K562 (cell line): ENCODE measurements around the gene DGKE. TPM values are rescaled to one million over a fixed set of nuclear protein-coding genes. Genes with fewer than 3 reads are reported as not detected.

ENCODE experiments used
- CBX1 ChIP-seq: sonication (generic); IDR thresholded peaks from 2 replicates; pipeline ENCODE4 v1.6.1; 2016; ENCODE audit warnings: antibody characterized with exemption, low read depth, mild to moderate bottlenecking
- CBX5 ChIP-seq: IDR thresholded peaks from 2 replicates; pipeline ENCODE4 v1.6.1; 2014; ENCODE audit warnings: low read depth, borderline replicate concordance
- CC2D1A ChIP-seq: fragments of 450-650 bp; IDR thresholded peaks from 2 replicates; pipeline ENCODE4 v1.6.1; 2017; ENCODE audit warnings: mild to moderate bottlenecking
- DMBX1 ChIP-seq: fragments of 250-450 bp; sonication (Bioruptor Pico); IDR thresholded peaks from 2 replicates; pipeline ENCODE4 v1.8.0; 2022; ENCODE audit warnings: inconsistent platforms, mild to moderate bottlenecking, moderate library complexity, borderline replicate concordance
- ESRRA ChIP-seq: fragments of 450-650 bp; IDR thresholded peaks from 2 replicates; pipeline ENCODE4 v1.6.1; 2014; ENCODE audit warnings: low read depth, mild to moderate bottlenecking, moderate library complexity, borderline replicate concordance
- HMG20A ChIP-seq: fragments of 450-650 bp; formaldehyde crosslinking; conservative IDR thresholded peaks from 2 replicates; pipeline ENCODE4 v1.4.0; 2020; ENCODE audit warnings: mild to moderate bottlenecking, mixed read lengths
- HMGN3 ChIP-seq: IDR thresholded peaks from 2 replicates; pipeline ENCODE4 v1.6.1; 2011; ENCODE audit warnings: borderline replicate concordance, low read depth, mild to moderate bottlenecking, mixed read lengths, low read length; ENCODE audit not compliant: insufficient read length; ENCODE audit errors: extremely low read depth
- JUND ChIP-seq, 2 experiments: IDR thresholded peaks; 2 replicates in 1 of 2; 3 replicates in 1 of 2; pipeline ENCODE4 v1.6.1; 2011; ENCODE audit warnings: borderline replicate concordance in 2 of 2, low read depth in 2 of 2, low read length in 2 of 2, improper control_type of control experiment in 1 of 2, missing biosample characterization in 1 of 2, missing genetic modification characterization in 1 of 2, missing genetic modification reagents in 1 of 2
- KLF1 ChIP-seq: fragments of 450-650 bp; IDR thresholded peaks from 2 replicates; pipeline ENCODE4 v1.6.1; 2016; ENCODE audit warnings: missing genetic modification characterization, missing compliant biosample characterization
- KLF6 ChIP-seq: fragments of 250-450 bp; sonication (Bioruptor Pico); IDR thresholded peaks from 2 replicates; pipeline ENCODE4 v1.4.0; 2020; ENCODE audit warnings: mild to moderate bottlenecking, moderate library complexity, borderline replicate concordance
- MECOM ChIP-seq: fragments of 250-450 bp; sonication (Bioruptor Pico); IDR thresholded peaks from 2 replicates; pipeline ENCODE4 v1.8.0; 2022; ENCODE audit warnings: inconsistent platforms
- MTA3 ChIP-seq: fragments of 450-650 bp; formaldehyde crosslinking; IDR thresholded peaks from 2 replicates; pipeline ENCODE4 v1.6.1; 2017; ENCODE audit warnings: mild to moderate bottlenecking, borderline replicate concordance
- NEUROD1 ChIP-seq: fragments of 150-350 bp; IDR thresholded peaks from 2 replicates; pipeline ENCODE4 v1.6.1; 2014; ENCODE audit warnings: borderline replicate concordance, low read length, low read depth; ENCODE audit not compliant: partially characterized antibody
- PHF8 ChIP-seq: fragments of 200-600 bp; sonication (generic); IDR thresholded peaks from 2 replicates; pipeline ENCODE4 v1.6.1; 2012; ENCODE audit warnings: mixed run types, mild to moderate bottlenecking, inconsistent platforms, low read length, moderate library complexity, borderline replicate concordance
- SNRNP70 ChIP-seq: fragments of 200-400 bp; formaldehyde crosslinking; optimal IDR thresholded peaks from 2 replicates; pipeline ENCODE3; 2017; ENCODE audit warnings: low read depth, low read length
- TAL1 ChIP-seq: fragments of 450-650 bp; IDR thresholded peaks from 2 replicates; pipeline ENCODE4 v1.6.1; 2016; ENCODE audit warnings: mild to moderate bottlenecking
- ZFP1 ChIP-seq: fragments of 450-650 bp; formaldehyde crosslinking; IDR thresholded peaks from 2 replicates; pipeline ENCODE4 v1.4.0; 2020; ENCODE audit warnings: mild to moderate bottlenecking, mixed read lengths
- ZKSCAN8 ChIP-seq: fragments of 200-800 bp; sonication (Bioruptor generic); IDR thresholded peaks from 2 replicates; pipeline ENCODE4 v1.6.1; 2016; ENCODE audit warnings: missing genetic modification characterization, missing compliant biosample characterization
- ZNF197 ChIP-seq: fragments of 200-800 bp; sonication (Bioruptor generic); IDR thresholded peaks from 2 replicates; pipeline ENCODE4 v1.6.1; 2016; ENCODE audit warnings: low read depth, missing genetic modification characterization, missing compliant biosample characterization
- ZNF764 ChIP-seq: fragments of 250-450 bp; sonication (Bioruptor Pico); IDR thresholded peaks from 2 replicates; pipeline ENCODE4 v1.4.0; 2020; ENCODE audit warnings: low read depth, mild to moderate bottlenecking, moderate library complexity
- polyA plus RNA-seq, 8 experiments: library from polyadenylated mRNA; depleted of rRNA in 4 of 8; stranded (reverse) in 5 of 8; unstranded in 3 of 8; fragments of >200 nt; fragmentation: Nextera tagmentation in 2 of 8; fragmentation: Illumina TruSeq in 1 of 8; extraction: Ambion mirVana in 2 of 8; extraction: Trizol in 1 of 8; gene quantifications; 2 replicates each; pipeline versions ENCODE4 v1.2.1 to v1.2.3, GENCODE V29; 2011 to 2014; ENCODE audit warnings: inconsistent platforms in 1 of 8, missing spikeins in 1 of 8
- total RNA-seq, 7 experiments: library from RNA; depleted of rRNA in 6 of 7; stranded (reverse); fragments of >200 nt in 6 of 7; fragmentation: Illumina TruSeq in 2 of 7; extraction: Trizol in 2 of 7; gene quantifications; 2 replicates each; pipeline versions ENCODE4 v1.2.1 to v1.2.3, GENCODE V29; 2011 to 2021; ENCODE audit warnings: low replicate concordance in 1 of 7
- TF ChIP-seq, protein P1 (sequence below): fragments of 450-650 bp; formaldehyde crosslinking; IDR thresholded peaks from 2 replicates; pipeline ENCODE4 v1.4.0; 2020; ENCODE audit warnings: mild to moderate bottlenecking, moderate library complexity
- TF ChIP-seq, protein P2 (sequence below): fragments of 450-650 bp; IDR thresholded peaks from 2 replicates; pipeline ENCODE4 v1.6.1; 2016; ENCODE audit warnings: low read depth, mild to moderate bottlenecking, moderate library complexity
- TF ChIP-seq, protein P3 (sequence below): fragments of 250-450 bp; sonication (Bioruptor Pico); IDR thresholded peaks from 2 replicates; pipeline ENCODE4 v1.5.0; 2021; ENCODE audit warnings: mild to moderate bottlenecking, borderline replicate concordance

Gene DGKE
- total and polyA plus RNA-seq, 9 of the 15 experiments (the other 6 are each of a cell fraction or from before 2014, with no cell fraction given), result 1.3 to 9.9 (median 5.9) TPM

DNA sequence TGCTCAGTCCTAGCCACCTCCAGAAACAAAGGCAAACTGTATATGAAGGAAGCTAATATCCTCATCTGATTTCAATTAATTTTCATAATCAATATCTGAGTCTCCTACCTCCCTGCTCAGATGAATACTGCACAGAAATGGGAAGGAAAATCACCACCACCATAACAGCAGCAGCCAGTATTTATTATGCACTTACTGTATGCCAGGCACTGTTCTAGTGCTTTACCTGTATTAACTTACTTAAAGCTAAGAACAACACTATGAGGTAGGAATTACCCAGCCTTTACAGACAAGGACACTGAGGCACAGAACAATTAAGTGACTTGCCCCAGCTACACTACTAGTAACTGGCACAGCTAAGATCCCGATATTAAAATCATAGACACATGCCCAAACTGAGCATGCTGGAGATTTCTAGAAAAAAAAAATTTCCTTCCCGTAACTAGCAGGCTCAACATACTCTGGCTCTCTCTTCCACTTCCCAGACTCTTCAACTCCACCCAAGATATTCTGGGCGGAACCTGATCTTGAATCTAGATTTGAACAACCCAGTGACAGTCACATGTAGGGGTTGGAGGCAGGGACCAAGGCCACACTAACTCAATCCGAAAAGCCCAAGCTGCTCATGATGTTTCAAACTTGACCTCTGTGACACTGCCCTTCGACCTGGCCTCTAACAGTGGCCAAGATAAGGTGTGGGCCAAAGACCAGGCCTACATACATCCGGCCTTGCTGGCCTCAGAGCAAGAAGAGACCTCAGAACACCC is 76.0 kb downstream of the DGKE start (continued):
- TF ChIP-seq KLF6 (CRISPR knock-in tag), result 0 out of 2 replicates have a peak, but pooled peaks have one; percentile 24
- TF ChIP-seq HMG20A (CRISPR knock-in tag), result no peak
- peak; percentile 40; the same call in 1 of the 2 replicates for TF ChIP-seq TAL1
- TF ChIP-seq JUND (IDR thresholded peaks at IDR 0.05; ENCODE audit: borderline replicate concordance, low read depth, low read length), result peak; percentile 61; the same call in 1 of the 2 replicates
- TF ChIP-seq JUND (tag; IDR thresholded peaks at IDR 0.05; ENCODE audit: borderline replicate concordance, low read depth, low read length), result peak; percentile 54; the same call in 1 of the 3 replicates
- TF ChIP-seq CBX1, result no peak
- TF ChIP-seq NEUROD1, result no peak
- TF ChIP-seq CC2D1A, result peak; percentile 62; the same call in 1 of the 2 replicates
- TF ChIP-seq, protein P1, sequence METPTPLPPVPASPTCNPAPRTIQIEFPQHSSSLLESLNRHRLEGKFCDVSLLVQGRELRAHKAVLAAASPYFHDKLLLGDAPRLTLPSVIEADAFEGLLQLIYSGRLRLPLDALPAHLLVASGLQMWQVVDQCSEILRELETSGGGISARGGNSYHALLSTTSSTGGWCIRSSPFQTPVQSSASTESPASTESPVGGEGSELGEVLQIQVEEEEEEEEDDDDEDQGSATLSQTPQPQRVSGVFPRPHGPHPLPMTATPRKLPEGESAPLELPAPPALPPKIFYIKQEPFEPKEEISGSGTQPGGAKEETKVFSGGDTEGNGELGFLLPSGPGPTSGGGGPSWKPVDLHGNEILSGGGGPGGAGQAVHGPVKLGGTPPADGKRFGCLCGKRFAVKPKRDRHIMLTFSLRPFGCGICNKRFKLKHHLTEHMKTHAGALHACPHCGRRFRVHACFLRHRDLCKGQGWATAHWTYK, result peak; percentile 89
- TF ChIP-seq ZNF764 (CRISPR knock-in tag), result no peak
- TF ChIP-seq ZKSCAN8 (CRISPR knock-in tag), result peak; percentile 93
- TF ChIP-seq ESRRA, result peak; percentile 95
- TF ChIP-seq MECOM (CRISPR knock-in tag), result no peak
- TF ChIP-seq CBX5, result no peak
- no peak for TF ChIP-seq HMGN3
- TF ChIP-seq ZNF197, result peak; percentile 50; the same call in 1 of the 2 replicates
- TF ChIP-seq PHF8, result peak; percentile 19; the same call in 1 of the 2 replicates
- TF ChIP-seq, protein P2, sequence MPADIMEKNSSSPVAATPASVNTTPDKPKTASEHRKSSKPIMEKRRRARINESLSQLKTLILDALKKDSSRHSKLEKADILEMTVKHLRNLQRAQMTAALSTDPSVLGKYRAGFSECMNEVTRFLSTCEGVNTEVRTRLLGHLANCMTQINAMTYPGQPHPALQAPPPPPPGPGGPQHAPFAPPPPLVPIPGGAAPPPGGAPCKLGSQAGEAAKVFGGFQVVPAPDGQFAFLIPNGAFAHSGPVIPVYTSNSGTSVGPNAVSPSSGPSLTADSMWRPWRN, result 0 out of 2 replicates have a peak, but pooled peaks have one; percentile 13
- TF ChIP-seq KLF1 (tag), result peak; percentile 82
- TF ChIP-seq, protein P3, sequence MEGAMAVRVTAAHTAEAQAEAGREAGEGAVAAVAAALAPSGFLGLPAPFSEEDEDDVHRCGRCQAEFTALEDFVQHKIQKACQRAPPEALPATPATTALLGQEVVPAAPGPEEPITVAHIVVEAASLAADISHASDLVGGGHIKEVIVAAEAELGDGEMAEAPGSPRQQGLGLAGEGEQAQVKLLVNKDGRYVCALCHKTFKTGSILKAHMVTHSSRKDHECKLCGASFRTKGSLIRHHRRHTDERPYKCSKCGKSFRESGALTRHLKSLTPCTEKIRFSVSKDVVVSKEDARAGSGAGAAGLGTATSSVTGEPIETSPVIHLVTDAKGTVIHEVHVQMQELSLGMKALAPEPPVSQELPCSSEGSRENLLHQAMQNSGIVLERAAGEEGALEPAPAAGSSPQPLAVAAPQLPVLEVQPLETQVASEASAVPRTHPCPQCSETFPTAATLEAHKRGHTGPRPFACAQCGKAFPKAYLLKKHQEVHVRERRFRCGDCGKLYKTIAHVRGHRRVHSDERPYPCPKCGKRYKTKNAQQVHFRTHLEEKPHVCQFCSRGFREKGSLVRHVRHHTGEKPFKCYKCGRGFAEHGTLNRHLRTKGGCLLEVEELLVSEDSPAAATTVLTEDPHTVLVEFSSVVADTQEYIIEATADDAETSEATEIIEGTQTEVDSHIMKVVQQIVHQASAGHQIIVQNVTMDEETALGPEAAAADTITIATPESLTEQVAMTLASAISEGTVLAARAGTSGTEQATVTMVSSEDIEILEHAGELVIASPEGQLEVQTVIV (CRISPR knock-in tag), result no peak
- peak; percentile 71; the same call in 1 of the 2 replicates for TF ChIP-seq MTA3
- peak; percentile 93 for TF ChIP-seq DMBX1 (CRISPR knock-in tag)
- TF ChIP-seq SNRNP70, result no peak
- TF ChIP-seq ZFP1 (CRISPR knock-in tag), result 0 out of 2 replicates have a peak, but pooled peaks have one; percentile 49
